CD8-positive, alpha-beta memory T cell (primary cell): ENCODE data around the gene METTL1. TPM values are rescaled to one million over a fixed set of nuclear protein-coding genes. Genes with fewer than 3 reads are reported as not detected.

Experiments
- CTCF ChIA-PET: fragments of 350-600 bp; sonication (Branson Sonifier 250); formaldehyde crosslinking; loops from one replicate; lab custom pipeline; 2021; ENCODE audit warnings: antibody characterized with exemption; lab: Charles Lee
- POLR2A ChIA-PET: fragments of 350-600 bp; sonication (Branson Sonifier 250); formaldehyde crosslinking; loops from one replicate; lab custom pipeline; 2021; ENCODE audit warnings: antibody characterized with exemption; lab: Charles Lee
- DNase-seq, 5 donors: peaks; one replicate each; pipeline versions ENCODE4 v3.0.0 to v3.0.0-alpha.2; 2020 to 2022; ENCODE audit warnings: mixed read lengths in 1 of 5
- H3K27ac ChIP-seq: one replicate; pipeline ENCODE4 v1.7.0; 2013; ENCODE audit warnings: low read depth, mild to moderate bottlenecking, low read length, moderate library complexity
- H3K27me3 ChIP-seq: 2 replicates; pipeline ENCODE4 v1.7.0; 2013; ENCODE audit warnings: low read length, mild to moderate bottlenecking; ENCODE audit not compliant: insufficient read depth, poor library complexity, severe bottlenecking
- H3K36me3 ChIP-seq: 2 replicates; pipeline ENCODE4 v1.7.0; 2013; ENCODE audit warnings: mild to moderate bottlenecking, low read length, moderate library complexity; ENCODE audit not compliant: insufficient read depth
- H3K4me1 ChIP-seq: 2 replicates; pipeline ENCODE4 v1.7.0; 2013; ENCODE audit warnings: mild to moderate bottlenecking, low read length, moderate library complexity; ENCODE audit not compliant: insufficient read depth
- H3K4me3 ChIP-seq: 2 replicates; pipeline ENCODE4 v1.7.0; 2013; ENCODE audit warnings: mild to moderate bottlenecking, low read length
- H3K9me3 ChIP-seq: 2 replicates; pipeline ENCODE4 v1.7.0; 2013; ENCODE audit warnings: mild to moderate bottlenecking, low read length
- H3K27ac Mint-ChIP-seq, 8 donors: one replicate each; pipeline ENCODE4 v1.8.0; 2020 to 2021; ENCODE audit warnings: mixed read lengths in 8 of 8, mild to moderate bottlenecking in 6 of 8, inconsistent platforms in 3 of 8, moderate library complexity in 3 of 8
- H3K27me3 Mint-ChIP-seq, 2 donors: one replicate each; pipeline ENCODE4 v1.8.0; 2020 to 2021; ENCODE audit warnings: mixed read lengths in 2 of 2, mild to moderate bottlenecking in 1 of 2, moderate library complexity in 1 of 2
- H3K36me3 Mint-ChIP-seq, 3 donors: one replicate each; pipeline ENCODE4 v1.8.0; 2020 to 2021; ENCODE audit warnings: mixed read lengths in 3 of 3, inconsistent platforms in 1 of 3, mild to moderate bottlenecking in 1 of 3
- H3K4me1 Mint-ChIP-seq, 3 donors: one replicate each; pipeline ENCODE4 v1.8.0; 2020 to 2021; ENCODE audit warnings: mixed read lengths in 3 of 3, inconsistent platforms in 1 of 3, mild to moderate bottlenecking in 1 of 3
- H3K4me3 Mint-ChIP-seq, 7 donors: one replicate each; pipeline ENCODE4 v1.8.0; 2020 to 2021; ENCODE audit warnings: mixed read lengths in 7 of 7, mild to moderate bottlenecking in 6 of 7, moderate library complexity in 4 of 7, inconsistent platforms in 2 of 7
- H3K9me3 Mint-ChIP-seq, 5 donors: one replicate each; pipeline ENCODE4 v1.8.0; 2020 to 2022; ENCODE audit warnings: mixed read lengths in 5 of 5, mild to moderate bottlenecking in 3 of 5, moderate library complexity in 2 of 5, inconsistent platforms in 1 of 5
- polyA plus RNA-seq: library from polyadenylated mRNA; unstranded; fragments of 300-500 nt; fragmentation: Illumina TruSeq; gene quantifications from one replicate; pipeline ENCODE4 v1.2.3, GENCODE V29; 2021
- total RNA-seq, 2 experiments: library from RNA; stranded (reverse); gene quantifications; one replicate each; pipeline ENCODE4 v1.2.3, GENCODE V29; 2021

The METTL1 gene
- total and polyA plus RNA-seq, 3 experiments from 2014 or later = 18.6 to 74.2 (median 69.8) TPM

GRCh38 chr12:57739387-57739786, 32.5 kb downstream of the METTL1 start:
- peaks cover 48% of the 10 kb centered on the region for H3K4me1 ChIP-seq
- ChIA-PET POLR2A (no interaction called here), CTCF (interaction anchor here (0.7 kb wide), 1 partner anchor 156 kb away, joined by 3 read pairs; no protein-coding TSS in a partner anchor)
- peak overlapping the region; percentile 95 for H3K27ac ChIP-seq
- no peaks in the 10 kb centered on the region for H3K9me3 ChIP-seq
- DNase-seq = no peak
- peaks cover 0 to 5% of the 10 kb centered on the region in 2 donors for H3K27me3 Mint-ChIP-seq
- H3K4me1 Mint-ChIP-seq = peaks cover 51 to 73% (median 53%) of the 10 kb centered on the region in 3 donors
- H3K9me3 Mint-ChIP-seq = no peaks in the 10 kb centered on the region
- H3K27ac Mint-ChIP-seq = peak overlapping the region; percentile 80 to 97 (median 95)
- peak overlapping the region; percentile 62 to 84 (median 77) for H3K4me3 Mint-ChIP-seq
- peaks cover 7 to 47% (median 11%) of the 10 kb centered on the region in 3 donors for H3K36me3 Mint-ChIP-seq
- no peak overlapping the region for H3K4me3 ChIP-seq
- no peaks in the 10 kb centered on the region for H3K27me3 ChIP-seq
- peaks cover 11% of the 10 kb centered on the region for H3K36me3 ChIP-seq

GRCh38 chr12:57738661-57739237, 33.2 kb downstream of the METTL1 start, which contains the start of gene AGAP2:
Gene AGAP2, minus strand, starts transcription at chr12:57738742. Its CDS starts 496 bp downstream, at chr12:57738246.
- peak in 1 of 5 donors; percentile 46 for DNase-seq
- H3K27me3 Mint-ChIP-seq = peaks cover 0 to 5% of the 10 kb centered on the region in 2 donors
- peak within 1 kb of the TSS; percentile 80 to 97 (median 95) for H3K27ac Mint-ChIP-seq
- peaks cover 46 to 67% (median 47%) of the 10 kb centered on the region in 3 donors for H3K4me1 Mint-ChIP-seq
- H3K36me3 Mint-ChIP-seq = peaks cover 7 to 53% (median 12%) of the 10 kb centered on the region in 3 donors
- H3K27ac ChIP-seq = peak within 1 kb of the TSS; percentile 95
- no peaks in the 10 kb centered on the region for H3K9me3 ChIP-seq
- H3K4me3 ChIP-seq = no peak within 1 kb of the TSS
- peaks cover 42% of the 10 kb centered on the region for H3K4me1 ChIP-seq
- CTCF ChIA-PET = no interaction called here
- no peaks in the 10 kb centered on the region for H3K27me3 ChIP-seq
- POLR2A ChIA-PET = no interaction called here
- no peaks in the 10 kb centered on the region for H3K9me3 Mint-ChIP-seq
- H3K4me3 Mint-ChIP-seq = peak within 1 kb of the TSS; percentile 62 to 84 (median 77)
- peaks cover 18% of the 10 kb centered on the region for H3K36me3 ChIP-seq

- ChIA-PET POLR2A (interaction anchor here (0.7 to 0.9 kb wide), 2 partner anchors 13 to 15 kb away, joined by 3 to 10 read pairs; no protein-coding TSS in a partner anchor), CTCF (no interaction called here)
- Mint-ChIP-seq H3K9me3 (no peaks in the 10 kb centered on the region), H3K4me1 (peaks cover 46 to 61% (median 47%) of the 10 kb centered on the region in 3 donors), H3K4me3 (no peak overlapping the region), H3K27ac (no peak overlapping the region), H3K36me3 (peaks cover 7 to 62% (median 12%) of the 10 kb centered on the region in 3 donors), H3K27me3 (peaks cover 0 to 5% of the 10 kb centered on the region in 2 donors)
- Histone ChIP-seq H3K36me3 (peaks cover 28% of the 10 kb centered on the region), H3K4me1 (peaks cover 41% of the 10 kb centered on the region), H3K9me3 (no peaks in the 10 kb centered on the region), H3K27me3 (no peaks in the 10 kb centered on the region), H3K27ac (no peak overlapping the region), H3K4me3 (no peak overlapping the region)
- DNase-seq = peak in 1 of 5 donors; percentile 45
Measured at GRCh38 chr12:57737467-57738460, 34.1 kb downstream of the METTL1 start.

- no peaks in the 10 kb centered on the region for H3K9me3 ChIP-seq
- Mint-ChIP-seq H3K4me1 (peaks cover 39 to 53% (median 41%) of the 10 kb centered on the region in 3 donors), H3K9me3 (no peaks in the 10 kb centered on the region), H3K36me3 (peaks cover 7 to 69% (median 12%) of the 10 kb centered on the region in 3 donors), H3K27me3 (peaks cover 0 to 5% of the 10 kb centered on the region in 2 donors), H3K4me3 (peak overlapping the region in 2 of 7 donors; percentile 49 to 56), H3K27ac (peak overlapping the region in 7 of 8 donors; percentile 48 to 88 (median 84))
- peaks cover 32% of the 10 kb centered on the region for H3K4me1 ChIP-seq
- DNase-seq = peak in 1 of 5 donors; percentile 25
- CTCF ChIA-PET = no interaction called here
- no peak overlapping the region for H3K27ac ChIP-seq
- H3K4me3 ChIP-seq = no peak overlapping the region
- H3K27me3 ChIP-seq = no peaks in the 10 kb centered on the region
- POLR2A ChIA-PET = interaction anchor here (0.7 to 0.9 kb wide), 2 partner anchors 12 to 14 kb away, joined by 3 to 10 read pairs; no protein-coding TSS in a partner anchor
- peaks cover 36% of the 10 kb centered on the region for H3K36me3 ChIP-seq
Measured at GRCh38 chr12:57736741-57737466, 35.0 kb downstream of the METTL1 start.

- ChIA-PET CTCF (interaction anchor here (1.0 to 1.4 kb wide), 3 partner anchors 9 to 23 kb away, joined by 3 to 4 read pairs (median 4); partner anchors contain the start of gene TSPAN31), POLR2A (interaction anchor here (0.5 to 0.9 kb wide), 2 partner anchors 11 to 479 kb away, joined by 4 to 10 read pairs; no protein-coding TSS in a partner anchor)
- H3K27ac Mint-ChIP-seq = peak overlapping the region in 7 of 8 donors; percentile 26 to 88 (median 70)
Measured at GRCh38 chr12:57735952-57736740, 35.8 kb downstream of the METTL1 start.

GRCh38 chr12:57735198-57735855, 36.6 kb downstream of the METTL1 start:
- peak in 1 of 5 donors; percentile 38 for DNase-seq
- Mint-ChIP-seq H3K27ac (peak overlapping the region; percentile 37 to 93 (median 83)), H3K9me3 (no peaks in the 10 kb centered on the region), H3K4me3 (peak overlapping the region in 2 of 7 donors; percentile 47 to 80), H3K4me1 (peaks cover 26 to 39% (median 30%) of the 10 kb centered on the region in 3 donors), H3K36me3 (peaks cover 12 to 77% (median 12%) of the 10 kb centered on the region in 3 donors), H3K27me3 (peaks cover 0 to 2% of the 10 kb centered on the region in 2 donors)
- peaks cover 52% of the 10 kb centered on the region for H3K36me3 ChIP-seq
- POLR2A ChIA-PET = interaction anchor here (0.5 kb wide), 1 partner anchor 478 kb away, joined by 4 read pairs; no protein-coding TSS in a partner anchor
- H3K4me1 ChIP-seq = peaks cover 17% of the 10 kb centered on the region
- no peak overlapping the region for H3K27ac ChIP-seq
- H3K4me3 ChIP-seq = no peak overlapping the region
- H3K27me3 ChIP-seq = no peaks in the 10 kb centered on the region
- CTCF ChIA-PET = interaction anchor here (1.0 to 1.4 kb wide), 3 partner anchors 9 to 24 kb away, joined by 3 to 4 read pairs (median 4); partner anchors contain the start of gene TSPAN31
- H3K9me3 ChIP-seq = no peaks in the 10 kb centered on the region

More at GRCh38 chr12:57735952-57736740, 35.8 kb downstream of the METTL1 start:
- Histone ChIP-seq H3K27ac (no peak overlapping the region), H3K36me3 (peaks cover 44% of the 10 kb centered on the region), H3K4me3 (no peak overlapping the region), H3K9me3 (no peaks in the 10 kb centered on the region), H3K4me1 (peaks cover 25% of the 10 kb centered on the region), H3K27me3 (no peaks in the 10 kb centered on the region)
- Mint-ChIP-seq H3K9me3 (no peaks in the 10 kb centered on the region), H3K4me3 (peak overlapping the region in 1 of 7 donors; percentile 47), H3K36me3 (peaks cover 10 to 73% (median 12%) of the 10 kb centered on the region in 3 donors), H3K27me3 (peaks cover 0 to 4% of the 10 kb centered on the region in 2 donors), H3K4me1 (peaks cover 33 to 47% (median 38%) of the 10 kb centered on the region in 3 donors)
- DNase-seq = peak in 1 of 5 donors; percentile 44
